Measurements from ENCODE around the gene CYP4F11.
"Not testable (repeated sequence)": the region's sequence is repeated elsewhere in the genome, so short reads cannot be mapped to it uniquely, and the experiment has no call there.

CYP4F11 gene

GRCh38 chr19:15934332-15935078, at the start of gene CYP4F11:
Gene CYP4F11, minus strand, starts transcription at chr19:15934529. Its CDS starts 121 bp downstream, at chr19:15934408.
- DNase-seq (ENCODE audit: low spot score): no peak

- no peak for DNase-seq (ENCODE audit: low spot score)
These were observed 45.0 kb upstream of the CYP4F11 start for GRCh38 chr19:15979293-15979692.

- no peak for DNase-seq (ENCODE audit: low spot score)
These were observed 43.4 kb upstream of the CYP4F11 start for GRCh38 chr19:15977690-15978089.

- DNase-seq (ENCODE audit: low spot score): no peak
These were observed 42.7 kb upstream of the CYP4F11 start for GRCh38 chr19:15976836-15977689.

GRCh38 chr19:15974856-15975255, 40.5 kb upstream of the CYP4F11 start:
- DNase-seq (ENCODE audit: low spot score): no peak

GRCh38 chr19:15972043-15972442, 37.7 kb upstream of the CYP4F11 start:
- DNase-seq (ENCODE audit: low spot score): not testable (repeated sequence)

GRCh38 chr19:15971224-15971780, 37.0 kb upstream of the CYP4F11 start:
- no peak for DNase-seq (ENCODE audit: low spot score)

- no peak for DNase-seq (ENCODE audit: low spot score)
These were observed 29.9 kb upstream of the CYP4F11 start for GRCh38 chr19:15964231-15964630.

- DNase-seq (ENCODE audit: low spot score): no peak
These were observed 28.0 kb upstream of the CYP4F11 start for GRCh38 chr19:15962319-15962718.

GRCh38 chr19:15954820-15955219, 20.5 kb upstream of the CYP4F11 start:
- DNase-seq (ENCODE audit: low spot score): no peak

- no peak for DNase-seq (ENCODE audit: low spot score)
These were observed 14.1 kb upstream of the CYP4F11 start, which contains the start of gene OR10H4 for GRCh38 chr19:15948223-15949058. Gene OR10H4, plus strand, starts transcription at chr19:15949008. Its CDS starts 0 bp downstream, at chr19:15949008.

- no peak for DNase-seq (ENCODE audit: low spot score)
These were observed 11.0 kb upstream of the CYP4F11 start for GRCh38 chr19:15945301-15945700.

GRCh38 chr19:15944401-15944800, 10.1 kb upstream of the CYP4F11 start:
- DNase-seq (ENCODE audit: low spot score): no peak

GRCh38 chr19:15937771-15938170, 3.4 kb upstream of the CYP4F11 start:
- no peak for DNase-seq (ENCODE audit: low spot score)

- DNase-seq (ENCODE audit: low spot score): no peak
These were observed 2.6 kb upstream of the CYP4F11 start for GRCh38 chr19:15936950-15937349.

- DNase-seq (ENCODE audit: low spot score): no peak
These were observed 1.8 kb upstream of the CYP4F11 start for GRCh38 chr19:15936173-15936572.

- DNase-seq (ENCODE audit: low spot score): no peak
These were observed 906 bp upstream of the CYP4F11 start for GRCh38 chr19:15935167-15935702.

GRCh38 chr19:15933761-15934331, 483 bp downstream of the CYP4F11 start:
- not testable (repeated sequence) for DNase-seq (ENCODE audit: low spot score)

GRCh38 chr19:15928321-15928720, 6.0 kb downstream of the CYP4F11 start:
- no peak for DNase-seq (ENCODE audit: low spot score)

- no peak for DNase-seq (ENCODE audit: low spot score)
These were observed 7.8 kb downstream of the CYP4F11 start for GRCh38 chr19:15926484-15926883.

- DNase-seq (ENCODE audit: low spot score): no peak
These were observed 10.6 kb downstream of the CYP4F11 start for GRCh38 chr19:15923702-15924101.
